K562 (cell line): ENCODE results near the gene NDUFS8.

Source experiments
- CLOCK ChIP-seq: fragments of 250-450 bp; sonication (Bioruptor Pico); IDR thresholded peaks from 2 replicates; pipeline ENCODE4 v1.4.0; 2020; ENCODE audit warnings: mild to moderate bottlenecking, moderate library complexity, borderline replicate concordance
- CTCF ChIP-seq, 3 experiments: IDR thresholded peaks in 2 of 3; conservative IDR thresholded peaks in 1 of 3; 2 replicates each; pipeline ENCODE4 v1.5.1; 2011 to 2012; ENCODE audit warnings: low read length in 3 of 3, mild to moderate bottlenecking in 3 of 3, control low read depth in 2 of 3, improper control_type of control experiment in 1 of 3, inconsistent platforms in 1 of 3, low read depth in 1 of 3, mixed read lengths in 1 of 3, moderate library complexity in 1 of 3; ENCODE audit not compliant: insufficient read depth in 2 of 3
- FOS ChIP-seq: IDR thresholded peaks from 3 replicates; pipeline ENCODE4 v1.6.1; 2011; ENCODE audit not compliant: insufficient read length; ENCODE audit errors: extremely low read depth
- MYC ChIP-seq, 2 experiments: fragments of 250-450 bp in 1 of 2; sonication (Bioruptor Pico) in 1 of 2; IDR thresholded peaks; 2 replicates each; pipeline versions ENCODE4 v1.5.1 to v1.6.1; 2012 to 2021; ENCODE audit warnings: low read depth in 2 of 2, borderline replicate concordance in 1 of 2, improper control_type of control experiment in 1 of 2, low read length in 1 of 2, mild to moderate bottlenecking in 1 of 2, moderate library complexity in 1 of 2
- NFXL1 ChIP-seq: fragments of 450-650 bp; formaldehyde crosslinking; IDR thresholded peaks from 2 replicates; pipeline ENCODE4 v1.4.0; 2021; ENCODE audit warnings: mild to moderate bottlenecking
- POLR2A ChIP-seq: fragments of 450-650 bp; conservative IDR thresholded peaks from 2 replicates; pipeline ENCODE4 v1.6.1; 2016
- POLR2AphosphoS5 ChIP-seq: IDR thresholded peaks from 2 replicates; pipeline ENCODE4 v1.6.1; 2011; ENCODE audit warnings: mild to moderate bottlenecking, low read depth, low read length, moderate library complexity; ENCODE audit not compliant: control insufficient read depth, insufficient read depth
- XRCC3 ChIP-seq: fragments of 450-650 bp; IDR thresholded peaks from 2 replicates; pipeline ENCODE4 v1.6.1; 2017; ENCODE audit warnings: mild to moderate bottlenecking, moderate library complexity
- TF ChIP-seq, protein P1 (sequence below): sonication (generic); formaldehyde crosslinking; IDR thresholded peaks from 2 replicates; pipeline ENCODE4 v1.9.0; 2022; ENCODE audit warnings: mild to moderate bottlenecking, missing genetic modification reagents

GRCh38 chr11:67983951-67984350 is 46.5 kb upstream of the NDUFS8 start:
- TF ChIP-seq NFXL1 = no peak
- TF ChIP-seq POLR2AphosphoS5 = no peak
- TF ChIP-seq, protein P1, sequence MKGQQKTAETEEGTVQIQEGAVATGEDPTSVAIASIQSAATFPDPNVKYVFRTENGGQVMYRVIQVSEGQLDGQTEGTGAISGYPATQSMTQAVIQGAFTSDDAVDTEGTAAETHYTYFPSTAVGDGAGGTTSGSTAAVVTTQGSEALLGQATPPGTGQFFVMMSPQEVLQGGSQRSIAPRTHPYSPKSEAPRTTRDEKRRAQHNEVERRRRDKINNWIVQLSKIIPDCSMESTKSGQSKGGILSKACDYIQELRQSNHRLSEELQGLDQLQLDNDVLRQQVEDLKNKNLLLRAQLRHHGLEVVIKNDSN (CRISPR knock-in tag) = no peak
- TF ChIP-seq POLR2A = no peak
- TF ChIP-seq CLOCK (CRISPR knock-in tag) = no peak
- no peak for TF ChIP-seq MYC (IDR thresholded peaks at IDR 0.05; ENCODE audit: low read depth, low read length)
- no peak for TF ChIP-seq MYC (CRISPR knock-in tag; IDR thresholded peaks at IDR 0.05; ENCODE audit: borderline replicate concordance, low read depth)
- TF ChIP-seq CTCF (IDR thresholded peaks at IDR 0.05 in 2 of 3, conservative IDR thresholded peaks at IDR 0.05 in 1 of 3; ENCODE audit: insufficient read depth in 2 of 3, low read depth in 1 of 3, low read length in 3 of 3) = no peak
- no peak for TF ChIP-seq FOS
- TF ChIP-seq XRCC3 = no peak
